GM18909 (cell line): ENCODE data around the gene KRTAP4-4.
"Not testable (repeated sequence)": the region's sequence is repeated elsewhere in the genome, so short reads cannot be mapped to it uniquely, and the experiment has no call there.

Source experiments
- ATAC-seq: cut with Tn5 transposase; IDR thresholded peaks from one replicate; pipeline ENCODE4 v1.9.1; 2021; ENCODE audit warnings: mild to moderate bottlenecking; ENCODE audit not compliant: unreplicated experiment, poor library complexity

The KRTAP4-4 gene

GRCh38 chr17:41160648-41161047, at the start of gene KRTAP4-4:
Gene KRTAP4-4, minus strand, starts transcription at chr17:41160748. Its CDS starts 57 bp downstream, at chr17:41160691.
- no peak for ATAC-seq

- ATAC-seq, result no peak
These were observed 39.0 kb upstream of the KRTAP4-4 start for GRCh38 chr17:41199421-41200078.

DNA sequence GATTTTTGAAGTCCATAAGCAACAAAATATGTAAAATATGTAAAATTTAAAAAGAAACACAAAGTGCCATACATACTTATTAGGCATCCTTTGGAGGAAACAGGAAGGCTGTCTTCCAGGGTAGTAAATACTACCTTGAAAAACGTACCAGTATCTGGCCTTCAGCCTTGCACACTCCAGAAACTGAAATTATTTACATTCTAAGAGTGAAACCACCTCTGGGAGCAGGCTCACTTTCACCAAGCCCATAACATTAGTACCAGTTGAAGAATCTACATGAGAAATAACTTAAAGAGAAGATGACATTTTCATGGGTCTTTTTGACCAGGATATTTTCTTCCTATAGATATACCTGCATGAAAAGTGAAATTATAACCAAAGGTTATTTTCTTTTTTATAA, 35.5 kb upstream of the KRTAP4-4 start:
- ATAC-seq, result no peak

DNA sequence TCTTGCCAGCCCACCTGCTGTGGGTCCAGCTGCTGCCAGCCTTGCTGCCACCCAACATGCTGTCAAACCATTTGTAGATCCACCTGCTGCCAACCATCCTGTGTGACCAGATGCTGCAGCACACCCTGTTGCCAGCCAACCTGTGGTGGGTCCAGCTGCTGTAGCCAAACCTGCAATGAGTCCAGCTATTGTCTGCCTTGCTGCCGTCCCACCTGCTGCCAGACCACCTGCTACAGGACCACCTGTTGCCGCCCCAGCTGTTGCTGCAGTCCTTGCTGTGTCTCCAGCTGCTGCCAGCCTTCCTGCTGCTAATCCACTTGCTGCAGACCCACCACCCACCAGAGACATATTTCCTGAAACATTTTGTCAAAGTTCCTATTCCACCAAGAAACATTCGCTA, 29.8 kb upstream of the KRTAP4-4 start:
- ATAC-seq, result no peak

DNA sequence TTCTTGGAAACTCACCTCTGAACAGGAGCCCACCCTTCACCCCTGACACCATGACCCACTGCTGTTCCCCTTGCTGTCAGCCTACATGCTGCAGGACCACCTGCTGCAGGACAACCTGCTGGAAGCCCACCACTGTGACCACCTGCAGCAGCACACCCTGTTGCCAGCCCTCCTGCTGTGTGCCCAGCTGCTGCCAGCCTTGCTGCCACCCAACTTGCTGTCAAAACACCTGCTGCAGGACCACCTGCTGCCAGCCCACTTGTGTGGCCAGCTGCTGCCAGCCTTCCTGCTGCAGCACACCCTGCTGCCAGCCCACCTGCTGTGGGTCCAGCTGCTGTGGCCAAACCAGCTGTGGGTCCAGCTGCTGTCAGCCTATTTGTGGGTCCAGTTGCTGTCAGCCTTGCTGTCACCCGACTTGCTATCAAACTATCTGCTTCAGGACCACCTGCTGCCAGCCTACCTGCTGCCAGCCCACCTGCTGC, 29.3 kb upstream of the KRTAP4-4 start, which contains the start of gene KRTAP9-1:
Gene KRTAP9-1, plus strand, starts transcription at position 51 of the 482 bp plus-strand sequence. Its CDS starts 0 bp downstream, at position 51.
- ATAC-seq, result not testable (repeated sequence)

DNA sequence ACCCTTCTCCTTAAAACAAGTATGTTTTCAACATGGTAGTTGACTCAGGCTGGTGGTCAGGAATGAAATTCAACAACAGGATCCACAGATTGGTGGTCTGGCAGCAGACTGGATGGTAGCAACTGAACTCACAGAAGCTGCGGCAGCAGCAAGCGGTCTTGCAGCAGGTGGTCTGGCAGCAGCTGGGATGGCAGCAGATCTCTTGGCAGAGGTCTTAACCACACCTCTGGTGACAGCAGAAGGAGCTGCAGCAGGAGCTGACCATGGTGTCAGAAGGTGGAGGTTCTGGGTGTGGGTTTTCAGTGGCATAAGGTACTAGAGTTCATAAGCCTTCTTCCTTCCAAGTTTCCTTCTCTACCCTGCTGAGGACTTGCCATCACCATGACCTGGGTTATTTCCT, 26.3 kb upstream of the KRTAP4-4 start:
- no peak for ATAC-seq

DNA sequence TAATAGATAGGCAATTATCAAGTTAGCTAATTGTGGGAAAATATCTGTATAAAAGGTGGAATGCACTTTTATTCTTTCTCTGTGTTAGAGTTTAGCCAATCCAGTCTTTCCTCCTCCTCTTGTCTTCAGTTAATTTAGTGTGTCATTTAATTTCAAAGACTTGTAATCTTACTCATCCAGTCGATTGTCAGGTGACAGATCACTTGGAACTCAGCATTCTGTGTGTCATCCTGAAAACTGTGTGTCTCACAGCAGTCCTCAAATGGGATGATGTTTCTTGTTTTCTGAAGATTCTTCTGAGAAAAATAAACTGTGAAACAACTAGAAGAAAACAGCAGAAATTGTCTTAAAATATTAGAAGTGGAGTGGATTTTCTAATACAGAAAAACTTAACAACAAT, 24.5 kb upstream of the KRTAP4-4 start:
- ATAC-seq, result no peak

- ATAC-seq, result no peak
These were observed 24.0 kb upstream of the KRTAP4-4 start, which contains the start of gene KRTAP4-1 for GRCh38 chr17:41184480-41184961. Gene KRTAP4-1, minus strand, starts transcription at chr17:41184911. Its CDS starts 57 bp downstream, at chr17:41184854.

DNA sequence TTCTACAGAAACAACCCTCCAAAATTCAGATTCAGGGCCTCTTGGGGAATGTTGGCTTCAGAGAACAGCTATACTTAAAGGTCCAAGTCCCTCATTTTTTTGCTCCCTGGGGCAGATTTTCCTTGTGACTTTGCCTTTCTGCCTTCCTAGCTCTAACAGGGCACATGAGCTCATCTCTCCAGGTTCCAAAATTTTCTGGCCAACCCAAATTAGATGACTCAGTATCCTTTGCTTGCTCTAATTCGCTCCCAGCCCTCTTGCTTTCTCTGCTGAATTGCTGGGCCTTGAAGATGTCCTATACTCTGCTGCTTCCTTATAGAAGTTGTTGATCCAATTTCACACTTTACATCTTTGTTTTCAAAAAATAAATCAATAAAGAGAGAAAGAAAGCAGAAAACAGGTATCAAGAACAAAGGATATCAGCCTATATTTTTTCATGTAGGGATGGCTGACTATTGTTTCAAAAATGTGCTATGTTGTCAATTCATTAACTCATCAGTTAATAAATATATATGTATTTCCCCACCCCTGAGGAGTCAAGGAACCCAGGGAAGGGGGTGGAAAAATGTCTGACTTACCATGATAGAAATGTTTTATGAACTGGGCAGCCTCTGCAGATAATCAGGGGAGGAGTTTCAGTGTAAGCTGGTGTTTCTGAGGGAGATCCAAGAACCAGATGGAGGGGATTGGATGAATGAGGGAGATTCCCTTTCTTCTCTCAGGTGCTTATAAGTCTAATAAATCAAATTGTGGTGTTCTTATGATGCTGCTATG, 18.5 kb upstream of the KRTAP4-4 start:
- no peak for ATAC-seq

GRCh38 chr17:41178341-41178740, 17.8 kb upstream of the KRTAP4-4 start:
- ATAC-seq, result no peak

- no peak for ATAC-seq
These were observed 17.3 kb upstream of the KRTAP4-4 start, which contains the start of gene KRTAP4-2 for GRCh38 chr17:41177727-41178271. Gene KRTAP4-2, minus strand, starts transcription at chr17:41178221. Its CDS starts 57 bp downstream, at chr17:41178164.

DNA sequence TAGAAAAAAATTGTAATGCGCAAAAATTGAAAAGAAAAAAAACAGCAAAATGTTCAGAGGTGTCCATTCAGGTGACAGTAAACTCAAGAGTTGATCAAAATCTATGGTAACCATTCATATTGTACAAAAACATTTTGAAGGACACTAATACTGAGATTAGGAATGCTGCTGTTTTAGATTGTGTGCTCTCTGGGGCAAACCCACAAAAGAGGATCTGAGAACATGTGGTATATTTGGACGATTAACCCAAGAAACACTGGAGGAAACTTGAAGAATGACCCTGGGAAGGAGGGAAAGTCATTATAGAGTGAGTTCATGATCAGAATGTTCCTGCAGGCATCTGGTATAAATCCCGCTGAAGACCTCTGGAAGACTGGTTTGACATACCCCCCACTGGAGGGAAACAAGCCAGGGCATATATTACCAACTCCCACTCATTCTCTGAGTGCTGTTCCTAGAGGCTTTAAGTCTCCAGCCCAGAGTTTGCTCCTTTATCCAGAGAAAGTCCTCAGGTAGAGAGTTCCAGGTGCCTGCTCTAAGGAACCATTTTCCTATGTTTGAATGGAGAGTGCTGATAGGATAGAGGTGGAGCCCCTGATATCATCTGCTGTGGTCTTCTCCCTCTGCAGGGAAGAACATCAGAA, 16.3 kb upstream of the KRTAP4-4 start:
- ATAC-seq, result no peak

GRCh38 chr17:41171886-41172285, 11.3 kb upstream of the KRTAP4-4 start:
- no peak for ATAC-seq

DNA sequence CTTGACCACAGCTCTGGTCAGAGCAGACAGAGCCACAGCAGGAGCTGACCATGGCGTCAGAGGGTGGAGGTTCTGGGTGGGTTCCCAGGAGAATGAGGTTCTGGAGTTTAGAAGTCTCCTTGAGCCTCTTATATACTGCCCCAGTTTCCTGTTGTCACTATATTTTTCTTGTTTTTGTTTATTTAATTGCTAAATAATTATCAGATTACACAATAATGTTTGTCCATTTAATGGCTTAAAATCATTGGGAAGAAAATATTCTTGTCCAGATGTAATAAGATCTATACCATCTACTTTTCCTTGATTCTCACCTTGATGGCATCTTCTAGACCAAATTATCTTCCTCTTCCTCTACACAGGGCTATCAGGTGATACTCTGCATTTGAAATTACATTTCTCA, 7.6 kb upstream of the KRTAP4-4 start, which contains the start of gene KRTAP4-3:
Gene KRTAP4-3, minus strand, starts transcription at position 101 of the 400 bp plus-strand sequence. Its CDS starts 49 bp downstream, at position 52.
- ATAC-seq, result no peak

DNA sequence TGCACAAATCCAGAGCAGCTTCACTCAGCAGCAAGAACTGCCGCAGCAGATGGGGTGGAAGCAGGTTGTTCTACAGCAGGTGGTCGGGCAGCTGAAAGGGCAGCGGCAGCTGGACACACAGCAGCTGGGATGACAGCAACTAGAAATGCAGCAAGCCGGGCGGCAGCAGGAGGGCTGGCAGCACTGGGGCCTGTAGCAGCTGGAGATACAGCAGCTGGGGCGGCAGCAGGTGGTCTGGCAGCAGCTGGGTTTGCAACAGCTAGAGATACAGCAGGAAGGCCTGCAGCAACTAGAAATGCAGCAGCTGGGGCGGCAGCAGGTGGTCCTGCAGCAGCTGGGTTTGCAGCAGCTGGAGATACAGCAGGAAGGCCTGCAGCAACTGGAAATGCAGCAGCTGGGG, 7.0 kb upstream of the KRTAP4-4 start:
- no peak for ATAC-seq

DNA sequence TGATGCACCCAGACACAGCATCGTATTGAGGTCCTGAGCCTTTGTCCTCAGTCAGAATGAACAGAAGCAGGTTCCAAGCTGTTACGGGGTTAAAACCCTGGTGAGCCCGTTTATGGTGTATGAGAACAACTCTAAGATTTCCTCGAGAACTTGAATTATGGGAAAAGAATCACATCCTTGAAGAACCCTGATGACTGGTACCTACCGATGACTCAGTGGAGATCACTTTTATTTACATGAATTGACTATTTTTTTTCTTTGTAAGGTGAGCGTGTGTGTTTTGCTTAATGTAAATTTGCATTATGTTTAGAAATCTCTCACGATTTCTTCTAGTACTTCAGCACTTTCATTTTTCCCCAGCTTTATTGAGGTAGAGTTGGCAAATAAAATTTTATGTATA, 3.3 kb upstream of the KRTAP4-4 start:
- no peak for ATAC-seq

GRCh38 chr17:41160190-41160589, 358 bp downstream of the KRTAP4-4 start:
- not testable (repeated sequence) for ATAC-seq

DNA sequence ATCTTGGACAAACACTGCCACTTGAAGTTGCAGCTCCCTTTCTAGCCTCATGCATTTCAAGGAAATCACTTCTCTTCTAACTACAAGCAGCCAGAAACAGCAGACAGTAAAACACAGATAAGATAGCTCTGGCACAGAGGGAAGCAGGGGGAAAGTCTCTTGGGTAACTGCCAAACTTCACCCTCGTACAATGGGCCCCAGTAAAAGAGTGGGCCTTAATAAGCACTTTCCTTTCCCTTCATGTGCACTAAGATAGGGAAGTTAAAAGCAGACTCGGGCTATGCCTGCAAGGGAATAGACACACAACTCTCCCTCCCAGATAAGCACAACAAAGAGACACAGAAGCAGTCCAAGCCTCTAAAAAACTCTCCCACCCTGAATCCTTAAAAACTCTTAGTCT, 6.7 kb downstream of the KRTAP4-4 start:
- ATAC-seq, result no peak

DNA sequence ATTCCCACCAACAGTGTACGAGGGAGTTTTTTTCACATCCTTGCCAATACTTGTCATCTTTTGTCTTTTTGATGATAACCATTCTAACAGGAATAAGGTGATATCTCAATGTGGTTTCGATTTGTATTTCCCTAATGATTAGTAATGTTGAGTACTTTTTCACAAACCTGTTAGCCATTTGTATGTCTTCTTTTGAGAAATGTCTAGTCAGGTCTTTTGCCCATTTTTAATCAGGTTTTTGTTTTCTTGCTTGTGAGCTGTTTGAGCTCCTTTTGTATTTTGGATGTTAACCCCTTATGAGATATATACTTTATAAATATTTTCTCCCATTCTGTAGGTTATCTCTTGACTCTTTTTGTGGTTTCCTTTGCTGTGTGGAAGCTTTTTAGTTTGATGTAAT, 9.0 kb downstream of the KRTAP4-4 start:
- ATAC-seq, result no peak

- ATAC-seq, result no peak
These were observed 10.5 kb downstream of the KRTAP4-4 start for GRCh38 chr17:41150026-41150425.
